ENCODE measurements around the gene ZKSCAN4.

Gene ZKSCAN4

GRCh38 chr6:28258877-28259777 is 7.1 kb upstream of the ZKSCAN4 start, which contains the start of gene NKAPL:
TSS of gene NKAPL (plus strand) at chr6:28259297. CDS start at chr6:28259372, 75 bp downstream.
- Mint-ChIP-seq H3K36me3 (ENCODE audit: low read depth) (no peaks in the 10 kb centered on the region), H3K4me1 (peaks cover 5% of the 10 kb centered on the region), H3K9me3 (no peaks in the 10 kb centered on the region), H3K27me3 (ENCODE audit: low read depth, poor library complexity) (peaks cover 24% of the 10 kb centered on the region), H3K27ac (no peak within 1 kb of the TSS), H3K4me3 (no peak within 1 kb of the TSS)
- no peak for DNase-seq
- no peak for TF ChIP-seq CTCF (IDR thresholded peaks at IDR 0.05)

- TF ChIP-seq CTCF (IDR thresholded peaks at IDR 0.05) = no peak
- H3K4me3 Mint-ChIP-seq = no peak overlapping the region
- peaks cover 21% of the 10 kb centered on the region for H3K27me3 Mint-ChIP-seq (ENCODE audit: low read depth, poor library complexity)
- no peak overlapping the region for H3K27ac Mint-ChIP-seq
- DNase-seq = no peak
- H3K4me1 Mint-ChIP-seq = peaks cover 8% of the 10 kb centered on the region
- H3K9me3 Mint-ChIP-seq = no peaks in the 10 kb centered on the region
- H3K36me3 Mint-ChIP-seq (ENCODE audit: low read depth) = no peaks in the 10 kb centered on the region
These were observed 5.0 kb upstream of the ZKSCAN4 start for GRCh38 chr6:28257042-28257441.

- H3K9me3 Mint-ChIP-seq = no peaks in the 10 kb centered on the region
- H3K4me1 Mint-ChIP-seq = peaks cover 24% of the 10 kb centered on the region
- H3K36me3 Mint-ChIP-seq (ENCODE audit: low read depth) = no peaks in the 10 kb centered on the region
- peaks cover 4% of the 10 kb centered on the region for H3K27me3 Mint-ChIP-seq (ENCODE audit: low read depth, poor library complexity)
- no peak overlapping the region for H3K27ac Mint-ChIP-seq
- no peak for DNase-seq
- H3K4me3 Mint-ChIP-seq = no peak overlapping the region
- no peak for TF ChIP-seq CTCF (IDR thresholded peaks at IDR 0.05)
These were observed 2.1 kb upstream of the ZKSCAN4 start for GRCh38 chr6:28254121-28254519.

- Mint-ChIP-seq H3K9me3 (no peaks in the 10 kb centered on the region), H3K36me3 (ENCODE audit: low read depth) (peaks cover 18% of the 10 kb centered on the region), H3K4me1 (peaks cover 24% of the 10 kb centered on the region), H3K27ac (peak overlapping the region; percentile 85), H3K27me3 (ENCODE audit: low read depth, poor library complexity) (no peaks in the 10 kb centered on the region), H3K4me3 (peak overlapping the region; percentile 99)
- peak; percentile 50 for DNase-seq
- no peak for TF ChIP-seq CTCF (IDR thresholded peaks at IDR 0.05)
These were observed 434 bp downstream of the ZKSCAN4 start for GRCh38 chr6:28251661-28252008.

GRCh38 chr6:28250747-28251146 is 1.3 kb downstream of the ZKSCAN4 start:
- H3K27me3 Mint-ChIP-seq (ENCODE audit: low read depth, poor library complexity) = no peaks in the 10 kb centered on the region
- no peak for TF ChIP-seq CTCF (IDR thresholded peaks at IDR 0.05)
- H3K4me3 Mint-ChIP-seq = peak overlapping the region; percentile 99
- peaks cover 26% of the 10 kb centered on the region for H3K36me3 Mint-ChIP-seq (ENCODE audit: low read depth)
- DNase-seq = no peak
- H3K4me1 Mint-ChIP-seq = peaks cover 24% of the 10 kb centered on the region
- H3K27ac Mint-ChIP-seq = no peak overlapping the region
- H3K9me3 Mint-ChIP-seq = no peaks in the 10 kb centered on the region

GRCh38 chr6:28248916-28249315 is 3.2 kb downstream of the ZKSCAN4 start:
- DNase-seq = no peak
- H3K9me3 Mint-ChIP-seq = no peaks in the 10 kb centered on the region
- no peak for TF ChIP-seq CTCF (IDR thresholded peaks at IDR 0.05)
- H3K4me1 Mint-ChIP-seq = peaks cover 24% of the 10 kb centered on the region
- H3K4me3 Mint-ChIP-seq = no peak overlapping the region
- H3K27me3 Mint-ChIP-seq (ENCODE audit: low read depth, poor library complexity) = no peaks in the 10 kb centered on the region
- peaks cover 44% of the 10 kb centered on the region for H3K36me3 Mint-ChIP-seq (ENCODE audit: low read depth)
- no peak overlapping the region for H3K27ac Mint-ChIP-seq

All from nephron progenitor cell (in vitro differentiated cells).